AG04450 (cell line): ENCODE measurements around the gene SIRPG. TPM values are rescaled to one million over a fixed set of nuclear protein-coding genes. Genes with fewer than 3 reads are reported as not detected.

Experiments used
- CTCF ChIA-PET: fragments of 300-600, 350-600 bp; formaldehyde crosslinking; extraction: SDS; loops from one replicate; lab custom pipeline; 2022; ENCODE audit warnings: antibody characterized with exemption, inconsistent platforms; lab: Charles Lee
- POLR2A ChIA-PET: fragments of 350-600 bp; formaldehyde crosslinking; extraction: SDS; loops from one replicate; lab custom pipeline; 2021; ENCODE audit warnings: antibody characterized with exemption, inconsistent platforms; lab: Yijun Ruan, JAX
- DNase-seq: peaks from one replicate; pipeline ENCODE4 v3.0.0-alpha.2; 2011; ENCODE audit warnings: low read depth, low spot score
- H3K27ac ChIP-seq: one replicate; pipeline ENCODE4 v1.5.1; 2012; ENCODE audit warnings: low read depth, low read length, control low read depth
- H3K27me3 ChIP-seq: one replicate; pipeline ENCODE4 v1.6.0; 2012; ENCODE audit warnings: low read length; ENCODE audit not compliant: control insufficient read depth, insufficient read depth
- H3K4me3 ChIP-seq: 2 replicates; pipeline ENCODE4 v1.5.1; 2011; ENCODE audit warnings: mild to moderate bottlenecking, low read depth, low read length, control low read depth
- H3K9me3 ChIP-seq: 2 replicates; pipeline ENCODE4 v1.5.1; 2012; ENCODE audit warnings: low read length; ENCODE audit not compliant: control insufficient read depth, insufficient read depth
- CTCF ChIP-seq: IDR thresholded peaks from 2 replicates; pipeline ENCODE4 v1.5.1; 2011; ENCODE audit warnings: low read depth, low read length, control low read depth, inconsistent platforms
- polyA plus RNA-seq: library from polyadenylated mRNA; depleted of rRNA; stranded (reverse); fragments of >200 nt; gene quantifications from 2 replicates; pipeline ENCODE4 v1.2.3, GENCODE V29; 2011

The SIRPG gene
- polyA plus RNA-seq, 1 experiment: not detected

- TF ChIP-seq CTCF: no peak
- POLR2A ChIA-PET: no interaction called here
- H3K27ac ChIP-seq: no peak overlapping the region
- no peak overlapping the region for H3K4me3 ChIP-seq
- CTCF ChIA-PET: no interaction called here
- DNase-seq: no peak
- H3K27me3 ChIP-seq: no peaks in the 10 kb centered on the region
- H3K9me3 ChIP-seq: no peaks in the 10 kb centered on the region
Measured at GRCh38 chr20:1637226-1637625, 20.4 kb downstream of the SIRPG start.

GRCh38 chr20:1636621-1637020 is 21.0 kb downstream of the SIRPG start:
- DNase-seq: no peak
- TF ChIP-seq CTCF: no peak
- no peak overlapping the region for H3K4me3 ChIP-seq
- H3K27me3 ChIP-seq: no peaks in the 10 kb centered on the region
- POLR2A ChIA-PET: no interaction called here
- H3K9me3 ChIP-seq: no peaks in the 10 kb centered on the region
- no peak overlapping the region for H3K27ac ChIP-seq
- CTCF ChIA-PET: no interaction called here

GRCh38 chr20:1635291-1635979 is 22.1 kb downstream of the SIRPG start:
- no peaks in the 10 kb centered on the region for H3K9me3 ChIP-seq
- DNase-seq: no peak
- H3K27me3 ChIP-seq: no peaks in the 10 kb centered on the region
- H3K4me3 ChIP-seq: no peak overlapping the region
- no peak overlapping the region for H3K27ac ChIP-seq
- no peak for TF ChIP-seq CTCF
- POLR2A ChIA-PET: no interaction called here
- CTCF ChIA-PET: no interaction called here

GRCh38 chr20:1633535-1633934 is 24.0 kb downstream of the SIRPG start:
- Histone ChIP-seq H3K27ac (no peak overlapping the region), H3K27me3 (peaks cover 5% of the 10 kb centered on the region), H3K4me3 (no peak overlapping the region), H3K9me3 (no peaks in the 10 kb centered on the region)
- POLR2A ChIA-PET: no interaction called here
- DNase-seq: no peak
- no peak for TF ChIP-seq CTCF
- CTCF ChIA-PET: no interaction called here

- TF ChIP-seq CTCF: no peak
- H3K27me3 ChIP-seq: peaks cover 10% of the 10 kb centered on the region
- no peak overlapping the region for H3K27ac ChIP-seq
- H3K4me3 ChIP-seq: no peak overlapping the region
- ChIA-PET POLR2A (no interaction called here), CTCF (no interaction called here)
- H3K9me3 ChIP-seq: no peaks in the 10 kb centered on the region
- DNase-seq: no peak
Measured at GRCh38 chr20:1632178-1632577, 25.4 kb downstream of the SIRPG start.
